H9 (cell line): Measurements from ENCODE around the gene METTL16. TPM values are rescaled to one million over a fixed set of nuclear protein-coding genes. Genes with fewer than 3 reads are reported as not detected.

Source experiments
- DNase-seq: peaks from one replicate; pipeline ENCODE4 v3.0.0-alpha.2; 2017
- H2AFZ ChIP-seq: one replicate; pipeline ENCODE4 v1.6.1; 2013; ENCODE audit warnings: mild to moderate bottlenecking, low read length, control low read depth, moderate library complexity
- H2AK5ac ChIP-seq: 2 replicates; pipeline ENCODE4 v1.6.1; 2013; ENCODE audit warnings: low read length, control low read depth, mixed read lengths; ENCODE audit not compliant: insufficient read length
- H2BK120ac ChIP-seq: one replicate; pipeline ENCODE4 v1.6.1; 2013; ENCODE audit warnings: low read depth, mild to moderate bottlenecking, low read length, control low read depth, inconsistent platforms; ENCODE audit not compliant: poor library complexity, severe bottlenecking
- H2BK12ac ChIP-seq: 2 replicates; pipeline ENCODE4 v1.6.1; 2013; ENCODE audit warnings: low read length, control low read depth, mixed read lengths, low read depth; ENCODE audit not compliant: insufficient read length
- H2BK15ac ChIP-seq: 2 replicates; pipeline ENCODE4 v1.6.1; 2013; ENCODE audit warnings: low read depth, low read length, control low read depth
- H2BK20ac ChIP-seq: one replicate; pipeline ENCODE4 v1.6.1; 2013; ENCODE audit warnings: low read depth, mild to moderate bottlenecking, low read length, control low read depth, inconsistent platforms; ENCODE audit not compliant: poor library complexity, severe bottlenecking
- H2BK5ac ChIP-seq: 2 replicates; pipeline ENCODE4 v1.6.1; 2013; ENCODE audit warnings: low read length, control low read depth, mixed read lengths; ENCODE audit not compliant: insufficient read length
- H3K14ac ChIP-seq: 2 replicates; pipeline ENCODE4 v1.6.1; 2013; ENCODE audit warnings: low read length, control low read depth; ENCODE audit not compliant: insufficient read depth
- H3K18ac ChIP-seq: 2 replicates; pipeline ENCODE4 v1.6.1; 2013; ENCODE audit warnings: low read depth, mild to moderate bottlenecking, mixed read lengths, low read length, control low read depth; ENCODE audit not compliant: insufficient read length
- H3K23ac ChIP-seq: 2 replicates; pipeline ENCODE4 v1.6.1; 2013; ENCODE audit warnings: low read length, control low read depth, mixed read lengths, low read depth; ENCODE audit not compliant: insufficient read length
- H3K23me2 ChIP-seq: 2 replicates; pipeline ENCODE4 v1.6.1; 2013; ENCODE audit warnings: low read depth, mild to moderate bottlenecking, mixed read lengths, low read length, control low read depth; ENCODE audit not compliant: insufficient read length, poor library complexity, severe bottlenecking
- H3K27ac ChIP-seq: 2 replicates; pipeline ENCODE4 v1.5.1; 2013; ENCODE audit warnings: low read length, control low read depth, mixed read lengths, low read depth; ENCODE audit not compliant: insufficient read length
- H3K27me3 ChIP-seq: 2 replicates; pipeline ENCODE4 v1.6.1; 2013; ENCODE audit warnings: low read length, control low read depth, inconsistent platforms; ENCODE audit not compliant: insufficient read depth
- H3K4ac ChIP-seq: 2 replicates; pipeline ENCODE4 v1.6.1; 2013; ENCODE audit warnings: low read depth, mild to moderate bottlenecking, control low read depth, inconsistent platforms, low read length, moderate library complexity
- H3K4me1 ChIP-seq: 2 replicates; pipeline ENCODE4 v1.6.1; 2013; ENCODE audit warnings: low read length, control low read depth, inconsistent platforms; ENCODE audit not compliant: insufficient read depth
- H3K4me2 ChIP-seq: 2 replicates; pipeline ENCODE4 v1.6.1; 2013; ENCODE audit warnings: low read length, control low read depth, mixed read lengths; ENCODE audit not compliant: insufficient read length, insufficient read depth
- H3K56ac ChIP-seq: 2 replicates; pipeline ENCODE4 v1.6.1; 2013; ENCODE audit warnings: low read depth, mild to moderate bottlenecking, mixed read lengths, low read length, control low read depth; ENCODE audit not compliant: insufficient read length
- H3K79me1 ChIP-seq: 2 replicates; pipeline ENCODE4 v1.6.1; 2013; ENCODE audit warnings: low read depth, mild to moderate bottlenecking, moderate library complexity, low read length, control low read depth, inconsistent platforms; ENCODE audit not compliant: insufficient read depth, poor library complexity, severe bottlenecking
- H3K79me2 ChIP-seq: 2 replicates; pipeline ENCODE4 v1.6.1; 2013; ENCODE audit warnings: low read length, control low read depth, inconsistent platforms; ENCODE audit not compliant: insufficient read depth
- H3K9ac ChIP-seq: 2 replicates; pipeline ENCODE4 v1.6.1; 2013; ENCODE audit warnings: low read length, control low read depth, mixed read lengths; ENCODE audit not compliant: insufficient read length; ENCODE audit errors: extremely low read depth
- H3K9me3 ChIP-seq: one replicate; pipeline ENCODE4 v1.6.1; 2013; ENCODE audit warnings: low read depth, low read length, inconsistent platforms; ENCODE audit not compliant: control insufficient read depth
- H3T11ph ChIP-seq: one replicate; pipeline ENCODE4 v1.6.1; 2013; ENCODE audit warnings: mild to moderate bottlenecking, low read length, control low read depth, inconsistent platforms
- H4K20me1 ChIP-seq: one replicate; pipeline ENCODE4 v1.6.1; 2013; ENCODE audit not compliant: control insufficient read depth, insufficient read length, insufficient read depth
- H4K5ac ChIP-seq: 2 replicates; pipeline ENCODE4 v1.6.1; 2013; ENCODE audit warnings: low read depth, mild to moderate bottlenecking, mixed read lengths, low read length, control low read depth; ENCODE audit not compliant: insufficient read length
- H4K8ac ChIP-seq: replicated peaks from 2 replicates; pipeline ENCODE4 v1.6.1; 2013; ENCODE audit warnings: low read length, control low read depth, mixed read lengths, low read depth; ENCODE audit not compliant: insufficient read length
- H4K91ac ChIP-seq: 2 replicates; pipeline ENCODE4 v1.6.1; 2013; ENCODE audit warnings: low read depth, mild to moderate bottlenecking, moderate library complexity, mixed read lengths, low read length, control low read depth; ENCODE audit not compliant: insufficient read length
- H3K27ac Mint-ChIP-seq, 3 experiments: 2 replicates in 2 of 3; 3 replicates in 1 of 3; pipeline ENCODE4 v1.8.0; 2020 to 2021; ENCODE audit warnings: mixed read lengths in 3 of 3, mild to moderate bottlenecking in 1 of 3, moderate library complexity in 1 of 3
- H3K27me3 Mint-ChIP-seq: 2 replicates; pipeline ENCODE4 v1.8.0; 2021; ENCODE audit warnings: low read depth, mild to moderate bottlenecking, moderate library complexity, mixed read lengths
- H3K36me3 Mint-ChIP-seq, 3 experiments: 2 replicates in 2 of 3; 3 replicates in 1 of 3; pipeline ENCODE4 v1.8.0; 2020 to 2021; ENCODE audit warnings: low read depth in 3 of 3, mixed read lengths in 3 of 3; ENCODE audit not compliant: insufficient read depth in 1 of 3
- H3K4me1 Mint-ChIP-seq, 2 experiments: 2 replicates each; pipeline ENCODE4 v1.8.0; 2020; ENCODE audit warnings: mixed read lengths in 2 of 2
- H3K4me3 Mint-ChIP-seq, 2 experiments: 2 replicates in 1 of 2; 3 replicates in 1 of 2; pipeline ENCODE4 v1.8.0; 2020 to 2021; ENCODE audit warnings: mild to moderate bottlenecking in 2 of 2, mixed read lengths in 2 of 2, moderate library complexity in 1 of 2
- H3K9me3 Mint-ChIP-seq, 2 experiments: 2 replicates in 1 of 2; 3 replicates in 1 of 2; pipeline ENCODE4 v1.8.0; 2020; ENCODE audit warnings: mild to moderate bottlenecking in 2 of 2, mixed read lengths in 2 of 2, moderate library complexity in 1 of 2
- WGBS: extraction: QIAGEN DNeasy Blood & Tissue Kit; methylation state at CpG from one replicate; pipeline ENCODE4 v1.1.7; 2013; ENCODE audit warnings: missing lambda C conversion rate, low lambda C conversion rate, mixed read lengths; ENCODE audit not compliant: insufficient read length; ENCODE audit errors: extremely low coverage; 5-methylcytosine and 5-hydroxymethylcytosine counted together
- total RNA-seq: library from RNA; stranded (reverse); gene quantifications from 2 replicates; pipeline ENCODE4 v1.2.1, GENCODE V29; 2021
- TF ChIP-seq, protein P1 (sequence below): fragments of 200-600 bp; sonication (generic); conservative IDR thresholded peaks from 3 replicates; pipeline ENCODE4 v1.8.0; 2021; ENCODE audit warnings: antibody characterized with exemption, mild to moderate bottlenecking

Gene METTL16
- total RNA-seq, 1 experiment from 2014 or later = 55.4 TPM

DNA sequence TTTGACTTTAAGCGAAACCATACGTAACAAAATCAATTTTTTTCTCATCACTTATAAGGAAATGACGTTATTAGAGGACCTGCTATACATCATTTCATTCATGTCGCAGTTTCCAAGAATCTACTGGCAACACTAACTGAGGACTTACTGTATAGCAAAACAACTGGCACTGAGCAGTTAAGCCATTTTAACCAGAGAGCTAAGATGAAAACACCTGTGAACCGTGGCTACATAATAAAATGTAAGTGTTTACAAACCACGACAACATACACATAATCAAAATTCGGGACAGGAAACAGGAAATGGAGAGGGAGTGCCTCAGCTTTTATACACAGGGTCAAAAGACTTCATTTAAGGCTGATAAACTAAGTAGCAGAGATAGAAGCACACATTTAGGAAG, 29.5 kb downstream of the METTL16 start:
- H2BK12ac ChIP-seq = no peak overlapping the region
- H3T11ph ChIP-seq = no peak overlapping the region
- Mint-ChIP-seq H3K27me3 (no peaks in the 10 kb centered on the region), H3K4me1 (peaks cover 30 to 38% of the 10 kb centered on the region in 2 experiments), H3K27ac (peak overlapping the region in 1 of 3 experiments; percentile 43; a peak in 1 of 7 replicates), H3K9me3 (no peaks in the 10 kb centered on the region), H3K36me3 (peaks cover 7 to 10% (median 8%) of the 10 kb centered on the region in 3 experiments; a peak in 5 of 7 replicates), H3K4me3 (no peak overlapping the region)
- no peak overlapping the region for H3K14ac ChIP-seq
- H3K4me1 ChIP-seq = no peaks in the 10 kb centered on the region; the same call in 1 of the 2 replicates
- no peak for DNase-seq
- H3K4me2 ChIP-seq = no peak overlapping the region
- H2AK5ac ChIP-seq = no peak overlapping the region
- H2BK20ac ChIP-seq = no peak overlapping the region
- H2BK15ac ChIP-seq = no peak overlapping the region
- H3K79me1 ChIP-seq = peaks cover 8% of the 10 kb centered on the region
- H4K91ac ChIP-seq = no peak overlapping the region
- no peak overlapping the region for H3K18ac ChIP-seq
- TF ChIP-seq, protein P1, sequence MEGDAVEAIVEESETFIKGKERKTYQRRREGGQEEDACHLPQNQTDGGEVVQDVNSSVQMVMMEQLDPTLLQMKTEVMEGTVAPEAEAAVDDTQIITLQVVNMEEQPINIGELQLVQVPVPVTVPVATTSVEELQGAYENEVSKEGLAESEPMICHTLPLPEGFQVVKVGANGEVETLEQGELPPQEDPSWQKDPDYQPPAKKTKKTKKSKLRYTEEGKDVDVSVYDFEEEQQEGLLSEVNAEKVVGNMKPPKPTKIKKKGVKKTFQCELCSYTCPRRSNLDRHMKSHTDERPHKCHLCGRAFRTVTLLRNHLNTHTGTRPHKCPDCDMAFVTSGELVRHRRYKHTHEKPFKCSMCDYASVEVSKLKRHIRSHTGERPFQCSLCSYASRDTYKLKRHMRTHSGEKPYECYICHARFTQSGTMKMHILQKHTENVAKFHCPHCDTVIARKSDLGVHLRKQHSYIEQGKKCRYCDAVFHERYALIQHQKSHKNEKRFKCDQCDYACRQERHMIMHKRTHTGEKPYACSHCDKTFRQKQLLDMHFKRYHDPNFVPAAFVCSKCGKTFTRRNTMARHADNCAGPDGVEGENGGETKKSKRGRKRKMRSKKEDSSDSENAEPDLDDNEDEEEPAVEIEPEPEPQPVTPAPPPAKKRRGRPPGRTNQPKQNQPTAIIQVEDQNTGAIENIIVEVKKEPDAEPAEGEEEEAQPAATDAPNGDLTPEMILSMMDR = no peak
- no peak overlapping the region for H2BK5ac ChIP-seq
- WGBS = no CpG with 5 or more reads among the region's 7 CpGs
- no peaks in the 10 kb centered on the region for H3K27me3 ChIP-seq
- no peak overlapping the region for H4K8ac ChIP-seq
- H3K9me3 ChIP-seq = no peaks in the 10 kb centered on the region
- peaks cover 5% of the 10 kb centered on the region; the same call in 1 of the 2 replicates for H3K79me2 ChIP-seq
- H2BK120ac ChIP-seq = no peak overlapping the region
- no peak overlapping the region for H3K4ac ChIP-seq
- H3K9ac ChIP-seq = no peak overlapping the region
- peak overlapping the region; percentile 52 for H3K27ac ChIP-seq
- no peak overlapping the region for H3K23ac ChIP-seq
- no peaks in the 10 kb centered on the region for H3K23me2 ChIP-seq
- no peak overlapping the region for H4K5ac ChIP-seq
- H3K56ac ChIP-seq = no peak overlapping the region
- H2AFZ ChIP-seq = no peak overlapping the region
- no peaks in the 10 kb centered on the region for H4K20me1 ChIP-seq
